HG03558 (cell line): ENCODE data around the gene LRRC3C.
"Not testable (repeated sequence)": the region's sequence is repeated elsewhere in the genome, so short reads cannot be mapped to it uniquely, and the experiment has no call there.

Source experiments
- ATAC-seq: cut with Tn5 transposase; IDR thresholded peaks from one replicate; pipeline ENCODE4 v1.9.1; 2021; ENCODE audit warnings: moderate number of reproducible peaks; ENCODE audit not compliant: unreplicated experiment; ENCODE audit errors: extremely low read depth

LRRC3C gene, protein sequence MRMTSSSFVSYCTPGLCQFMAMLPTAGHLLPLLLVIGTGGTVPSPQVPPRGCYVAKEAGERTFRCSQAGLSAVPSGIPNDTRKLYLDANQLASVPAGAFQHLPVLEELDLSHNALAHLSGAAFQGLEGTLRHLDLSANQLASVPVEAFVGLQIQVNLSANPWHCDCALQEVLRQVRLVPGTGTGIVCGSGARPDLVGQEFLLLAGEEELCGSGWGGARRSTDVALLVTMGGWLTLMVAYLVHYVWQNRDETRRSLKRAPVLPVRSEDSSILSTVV

DNA sequence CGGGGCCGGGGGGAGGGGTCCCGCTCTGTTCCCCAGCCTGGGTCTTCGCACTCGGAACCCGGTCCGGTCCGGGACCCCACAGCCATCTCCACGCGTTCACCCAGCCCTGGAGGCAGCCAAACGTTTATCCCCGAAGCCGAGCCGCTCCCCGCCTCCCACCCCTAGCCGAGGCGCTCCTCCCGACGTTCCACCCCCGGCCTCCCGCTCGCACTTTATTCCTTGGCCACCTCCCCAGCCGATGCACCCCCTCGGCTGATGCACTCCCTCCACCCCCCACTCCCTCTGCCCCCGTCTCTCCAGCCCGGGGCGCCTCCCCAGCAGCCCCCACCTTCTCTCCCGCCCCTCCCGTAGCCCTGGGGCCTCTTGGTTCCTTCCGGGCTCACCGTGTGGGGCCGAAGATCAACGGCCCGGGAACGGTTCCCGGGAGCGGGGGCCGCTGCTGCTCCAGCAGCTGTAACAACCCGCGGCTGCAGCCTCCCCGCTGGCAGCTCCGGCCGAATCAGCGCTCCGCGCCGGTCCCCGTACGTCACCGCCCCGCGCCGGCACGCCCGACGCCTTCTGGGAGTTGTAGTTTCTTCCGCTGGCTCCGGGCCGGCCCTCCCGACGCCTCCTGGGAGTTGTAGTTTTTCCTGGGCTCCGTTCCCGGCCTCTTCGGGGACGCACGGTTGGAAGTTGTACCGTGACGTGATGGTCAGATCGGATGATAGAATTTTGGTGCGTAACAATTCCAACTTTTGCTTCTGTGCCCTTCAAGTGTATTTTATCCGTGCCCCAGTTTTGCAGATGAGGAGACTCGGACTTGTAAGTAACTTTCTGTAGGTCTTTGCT, at the start of gene LRRC3C, which contains the start of gene ORMDL3:
Gene LRRC3C, plus strand, starts transcription at position 632 of the 828 bp plus-strand sequence. CDS start 13,792 bp downstream, outside the sequence.
Gene ORMDL3, minus strand, starts transcription at position 501 of the 828 bp plus-strand sequence. CDS start 3,398 bp downstream, outside the sequence.
- ATAC-seq: peak; percentile 58

DNA sequence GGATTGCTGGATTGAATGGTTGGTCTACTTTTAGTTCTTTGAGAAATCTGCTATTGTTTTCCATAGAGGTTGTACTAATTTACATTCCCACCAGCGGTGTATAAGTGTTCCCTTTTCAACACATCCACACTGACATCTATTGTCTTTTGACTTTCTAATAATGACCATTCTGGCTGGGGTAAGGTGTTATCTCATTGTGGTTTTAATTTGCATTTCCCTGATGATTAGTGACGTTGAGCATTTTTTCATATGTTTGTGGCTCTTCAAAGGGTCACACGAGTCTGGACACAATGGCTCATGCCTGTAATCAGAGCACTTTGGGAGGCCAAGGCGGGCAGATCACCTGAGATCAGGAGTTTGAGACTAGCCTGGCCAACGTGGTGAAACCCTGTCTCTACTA, 41.4 kb upstream of the LRRC3C start:
- ATAC-seq: not testable (repeated sequence)

DNA sequence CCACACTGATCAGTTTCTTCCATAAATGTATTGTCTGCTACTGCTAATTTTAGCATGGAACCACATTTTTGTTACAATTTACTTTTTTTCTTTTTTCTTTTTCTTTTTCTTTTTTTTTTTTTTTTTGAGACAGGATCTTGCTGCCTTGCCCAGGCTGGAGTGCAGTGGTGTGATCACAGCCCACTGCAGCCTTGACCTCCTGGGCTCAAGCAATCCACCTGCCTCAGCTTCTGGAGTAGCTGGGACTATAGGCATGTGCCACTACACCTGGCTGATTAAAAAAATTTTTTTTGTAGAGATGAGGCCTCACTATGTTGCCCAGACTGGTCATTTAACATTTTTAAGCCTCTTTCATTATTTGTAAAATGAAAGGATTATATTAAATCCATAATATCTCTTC, 40.5 kb upstream of the LRRC3C start:
- no peak for ATAC-seq

DNA sequence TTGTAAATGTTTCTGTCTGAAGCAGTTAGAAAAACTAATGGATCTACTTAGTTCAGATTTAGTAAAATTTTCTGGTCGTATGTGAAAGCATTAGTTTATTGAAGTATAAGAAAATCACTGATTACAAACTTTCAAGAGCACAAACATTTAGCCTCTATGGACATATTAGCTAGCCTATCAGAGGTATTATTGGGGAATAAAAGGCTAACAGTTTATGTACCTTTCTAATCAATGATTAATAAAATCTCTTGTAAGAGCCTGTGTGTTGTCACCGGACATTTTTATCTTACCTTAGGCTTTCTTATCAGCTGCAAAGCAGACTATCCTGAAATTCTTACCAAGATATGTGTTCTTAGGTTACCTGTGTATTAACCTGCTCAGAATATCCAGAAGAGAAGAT, 38.3 kb upstream of the LRRC3C start:
- no peak for ATAC-seq

DNA sequence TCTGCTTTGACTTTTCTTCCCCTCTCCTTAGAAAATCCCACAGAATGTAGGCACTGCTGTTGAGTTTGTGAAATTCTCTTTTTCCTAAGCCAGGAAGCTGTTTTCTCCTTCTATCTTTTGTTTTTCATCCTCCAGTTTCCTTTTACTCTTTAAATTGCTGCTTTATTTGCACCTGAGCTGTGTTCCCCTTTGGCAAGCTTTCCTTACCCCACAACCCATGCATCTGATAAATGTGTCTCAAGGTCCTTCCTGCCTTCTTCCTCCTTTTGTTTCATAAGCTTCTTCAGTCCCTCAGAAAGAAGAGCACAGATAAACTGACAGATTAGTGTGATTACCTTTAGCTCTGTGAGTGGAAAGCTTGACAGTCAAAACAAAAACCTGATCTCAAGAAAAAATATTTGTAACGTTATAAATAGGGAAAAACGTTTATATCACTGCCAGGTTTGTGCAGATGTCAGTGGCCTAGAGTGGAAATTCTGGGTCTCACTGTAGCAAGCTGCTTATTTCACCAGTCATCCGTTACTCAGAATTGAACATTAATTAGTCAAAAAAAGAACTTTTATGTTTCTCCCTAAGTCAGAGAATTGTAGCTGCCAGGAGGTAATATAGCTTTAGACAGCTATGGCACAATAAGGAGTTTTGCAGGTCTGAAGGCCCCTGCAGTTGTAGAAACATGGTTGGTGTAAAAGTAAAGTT, 32.7 kb upstream of the LRRC3C start:
- ATAC-seq: no peak

DNA sequence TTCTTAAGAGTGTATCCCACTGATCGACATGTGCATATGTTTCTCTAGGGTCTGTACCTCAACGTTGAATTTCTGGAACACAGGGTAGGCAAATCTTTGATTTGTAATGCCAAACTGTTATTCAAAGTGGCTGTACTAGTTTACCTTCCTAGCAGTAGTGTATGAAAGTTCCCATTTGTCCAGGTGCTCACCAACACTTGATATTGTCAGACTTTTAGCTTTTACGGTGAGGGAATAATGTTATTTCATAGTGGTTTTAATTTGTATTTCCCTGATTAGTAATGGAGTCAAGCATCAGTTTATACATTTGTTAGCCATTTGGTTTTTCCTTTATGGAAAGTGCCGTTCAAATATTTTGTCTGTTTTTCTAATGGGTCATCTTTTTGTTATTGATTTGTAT, 29.4 kb upstream of the LRRC3C start:
- ATAC-seq: no peak

DNA sequence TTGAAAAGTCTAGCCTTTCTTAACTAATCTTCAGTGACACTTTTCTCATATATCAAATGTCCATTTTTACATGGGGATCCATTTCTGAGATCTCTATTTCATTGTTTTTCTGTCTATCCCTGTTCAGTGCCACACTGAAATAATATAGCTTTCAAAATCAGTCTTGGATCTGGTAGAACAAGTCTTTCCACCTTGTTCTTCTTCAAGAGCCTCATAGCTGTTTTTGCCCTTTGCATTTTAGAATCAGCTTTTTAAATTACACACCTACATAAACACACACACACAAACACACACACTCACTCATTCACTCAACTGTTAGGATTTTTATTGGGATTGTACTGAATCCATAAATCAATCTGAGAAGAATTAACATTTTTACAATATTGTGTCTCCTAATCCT, 28.3 kb upstream of the LRRC3C start:
- no peak for ATAC-seq

DNA sequence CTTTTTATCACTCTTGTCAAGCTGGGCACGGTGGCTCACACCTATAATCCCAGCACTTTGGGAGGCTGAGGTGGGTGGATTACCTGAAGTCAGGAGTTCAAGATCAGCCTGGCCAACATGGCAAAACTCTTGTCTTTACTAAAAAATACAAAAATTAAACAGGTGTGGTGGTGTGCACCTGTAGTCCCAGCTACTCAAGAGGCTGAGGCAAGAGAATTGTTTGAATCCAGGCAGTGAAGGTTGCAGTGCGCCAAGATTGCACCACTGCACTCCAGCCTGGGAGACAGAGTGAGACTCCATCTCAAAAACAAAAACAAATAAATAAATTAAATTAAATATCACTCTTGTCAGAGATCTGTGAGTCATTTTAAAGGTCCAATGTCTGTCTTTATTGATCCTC, 25.5 kb upstream of the LRRC3C start:
- ATAC-seq: not testable (repeated sequence)

DNA sequence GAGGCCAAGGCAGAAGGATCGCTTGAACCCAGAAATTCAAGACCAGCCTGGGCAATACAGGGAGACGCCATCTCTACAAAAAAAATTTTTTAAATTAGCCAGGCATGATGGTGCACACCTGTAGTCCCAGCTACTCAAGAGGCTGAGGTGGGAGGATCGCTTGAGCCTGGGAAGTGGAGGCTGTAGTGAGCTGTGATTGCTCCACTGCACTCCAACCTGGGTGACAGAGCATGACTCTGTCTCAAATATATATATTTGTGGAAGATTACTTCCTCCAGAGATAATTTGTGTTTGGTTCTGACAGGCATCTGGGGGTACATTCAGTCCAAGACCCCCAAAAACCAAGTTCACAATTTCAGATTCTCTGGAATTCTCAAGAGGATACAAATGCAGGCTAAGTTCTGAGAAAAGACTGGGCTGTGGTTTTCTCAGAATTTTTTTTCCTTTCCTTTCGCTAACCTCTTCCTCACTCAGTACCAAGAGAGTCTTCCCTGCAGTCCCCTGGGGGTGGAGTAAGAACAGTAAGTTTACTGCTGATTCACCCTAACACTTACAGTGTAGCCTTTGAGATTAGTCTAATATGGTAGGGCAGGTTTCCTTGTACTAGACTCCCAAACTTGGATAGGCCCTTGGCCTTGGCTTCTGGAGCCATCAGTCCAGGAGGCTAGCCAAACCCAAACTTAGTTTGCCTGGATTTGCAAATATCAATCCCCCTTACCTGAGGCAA, 24.2 kb upstream of the LRRC3C start:
- ATAC-seq: no peak

DNA sequence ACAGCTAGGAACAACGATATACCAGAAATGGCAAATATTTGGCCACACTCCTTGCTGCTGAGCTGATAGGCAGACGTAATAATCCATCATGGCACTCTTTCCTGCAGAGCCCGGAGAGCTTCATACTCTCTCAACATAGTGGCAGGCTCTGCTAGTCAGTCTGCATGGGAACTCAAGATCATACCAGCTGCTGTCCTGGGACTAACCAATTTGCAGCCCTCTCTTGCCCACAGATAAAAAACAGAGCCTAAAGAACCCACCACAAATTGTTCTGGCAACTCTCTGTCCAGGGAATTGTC, 22.6 kb upstream of the LRRC3C start:
- no peak for ATAC-seq

DNA sequence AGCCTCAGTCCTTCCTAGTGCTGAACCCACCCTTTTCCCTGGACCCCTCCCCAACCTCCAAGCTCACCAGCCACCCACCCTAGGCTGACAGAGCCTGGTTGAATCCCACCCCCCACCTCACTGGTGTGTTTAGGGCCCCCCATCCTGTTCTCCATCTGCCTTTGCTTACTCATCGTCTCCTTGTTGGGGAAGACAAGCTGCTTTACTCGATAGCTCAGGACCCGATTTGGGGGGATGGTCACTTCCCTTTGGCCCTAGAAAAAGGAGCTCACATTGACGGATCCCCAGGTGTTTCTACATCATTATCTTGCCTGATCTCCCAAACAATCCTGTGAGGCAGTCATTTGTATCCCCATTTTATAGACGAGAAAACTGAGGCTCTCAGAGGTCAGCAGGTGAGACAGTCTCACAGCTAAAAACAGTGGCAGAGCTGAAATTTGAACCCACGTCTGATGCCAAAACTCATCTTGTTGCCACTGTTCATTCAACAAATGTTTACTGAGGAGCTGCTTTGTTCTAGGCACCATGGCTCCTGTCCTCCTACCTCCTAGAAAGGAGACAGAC, 18.7 kb upstream of the LRRC3C start:
- ATAC-seq: no peak

DNA sequence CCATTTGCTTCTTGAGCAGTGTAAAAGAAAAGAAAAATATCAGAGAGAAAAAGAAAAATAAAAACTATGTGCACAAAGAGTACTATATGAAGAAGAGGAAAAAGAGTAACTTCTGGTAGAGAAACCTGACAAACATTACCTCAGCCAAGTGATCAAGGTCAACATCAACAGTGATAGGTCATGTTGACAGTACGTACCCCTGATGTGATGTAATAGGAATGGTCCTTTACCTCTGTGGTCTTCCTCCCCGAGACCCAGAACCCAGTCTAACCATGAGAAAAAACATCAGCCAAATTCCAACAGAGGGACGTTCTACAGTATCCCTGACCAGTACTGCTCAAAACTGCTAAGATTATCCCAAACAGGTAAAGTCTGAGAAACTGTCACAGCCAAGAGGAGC, 13.5 kb upstream of the LRRC3C start:
- ATAC-seq: no peak

DNA sequence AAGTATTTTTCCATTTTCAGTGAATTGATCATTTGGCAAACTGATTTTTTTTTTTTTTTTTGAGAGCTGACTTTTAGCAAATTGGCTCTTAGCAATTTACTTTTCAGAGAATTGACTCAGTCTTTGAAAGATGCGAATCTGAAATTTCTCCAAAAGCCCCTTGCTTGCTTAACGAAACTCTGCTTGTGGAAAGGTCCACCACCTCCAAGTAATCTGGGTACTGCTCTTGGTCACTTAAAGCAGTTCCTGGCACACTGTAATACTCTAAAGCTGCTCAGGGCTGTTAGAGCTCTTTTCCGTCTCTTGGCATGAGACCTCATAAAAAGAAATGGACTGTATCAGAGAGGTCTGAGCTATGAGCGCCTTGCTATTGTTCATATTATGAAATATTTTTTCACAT, 12.0 kb upstream of the LRRC3C start:
- ATAC-seq: no peak

DNA sequence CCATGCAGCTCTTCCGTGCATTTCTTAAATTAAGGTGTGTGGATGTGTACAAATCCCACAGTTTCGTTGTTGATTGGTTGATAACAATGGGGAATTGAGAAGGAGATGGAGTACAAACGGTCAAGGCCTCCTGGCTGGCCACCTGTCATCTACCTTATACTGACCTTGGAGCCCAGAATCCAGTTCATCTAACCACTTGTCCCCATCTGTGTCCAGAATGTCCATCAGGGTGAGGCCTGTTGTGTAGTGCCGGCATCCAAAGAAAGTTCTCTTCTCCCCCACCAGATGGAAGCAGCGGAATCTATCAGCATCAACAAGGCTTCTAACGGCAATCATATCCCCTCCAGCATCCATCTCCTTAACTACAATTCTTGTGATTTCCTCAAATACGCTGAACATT, 10.6 kb upstream of the LRRC3C start:
- no peak for ATAC-seq

DNA sequence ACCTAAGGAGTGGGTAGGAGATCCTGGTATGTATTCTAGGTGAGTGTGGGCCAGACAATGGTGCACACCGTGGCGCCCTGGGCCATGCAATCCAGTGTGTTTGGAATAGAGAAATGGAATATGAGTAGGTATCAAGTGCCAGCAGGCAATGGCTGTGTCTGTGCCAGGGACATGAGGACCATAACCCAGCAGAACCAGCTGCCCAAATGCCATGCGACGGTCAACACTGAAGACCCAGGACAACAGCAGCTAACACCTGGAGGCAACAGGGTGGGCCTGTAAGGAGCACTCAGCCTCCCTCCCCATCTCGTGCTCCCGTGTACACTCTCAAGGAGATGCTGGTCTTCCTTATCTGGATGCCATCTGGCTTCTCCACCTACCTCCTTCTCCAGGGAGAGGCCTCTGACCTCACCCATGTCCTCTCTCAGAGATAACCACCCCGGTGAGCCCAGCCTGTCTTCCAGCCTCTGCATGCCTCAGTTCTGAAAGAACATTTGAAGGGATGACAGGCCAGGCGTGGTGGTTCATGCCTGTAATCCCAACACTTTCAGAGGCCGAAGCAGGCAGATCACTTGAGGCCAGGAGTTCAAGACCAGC, 8.3 kb upstream of the LRRC3C start:
- no peak for ATAC-seq

DNA sequence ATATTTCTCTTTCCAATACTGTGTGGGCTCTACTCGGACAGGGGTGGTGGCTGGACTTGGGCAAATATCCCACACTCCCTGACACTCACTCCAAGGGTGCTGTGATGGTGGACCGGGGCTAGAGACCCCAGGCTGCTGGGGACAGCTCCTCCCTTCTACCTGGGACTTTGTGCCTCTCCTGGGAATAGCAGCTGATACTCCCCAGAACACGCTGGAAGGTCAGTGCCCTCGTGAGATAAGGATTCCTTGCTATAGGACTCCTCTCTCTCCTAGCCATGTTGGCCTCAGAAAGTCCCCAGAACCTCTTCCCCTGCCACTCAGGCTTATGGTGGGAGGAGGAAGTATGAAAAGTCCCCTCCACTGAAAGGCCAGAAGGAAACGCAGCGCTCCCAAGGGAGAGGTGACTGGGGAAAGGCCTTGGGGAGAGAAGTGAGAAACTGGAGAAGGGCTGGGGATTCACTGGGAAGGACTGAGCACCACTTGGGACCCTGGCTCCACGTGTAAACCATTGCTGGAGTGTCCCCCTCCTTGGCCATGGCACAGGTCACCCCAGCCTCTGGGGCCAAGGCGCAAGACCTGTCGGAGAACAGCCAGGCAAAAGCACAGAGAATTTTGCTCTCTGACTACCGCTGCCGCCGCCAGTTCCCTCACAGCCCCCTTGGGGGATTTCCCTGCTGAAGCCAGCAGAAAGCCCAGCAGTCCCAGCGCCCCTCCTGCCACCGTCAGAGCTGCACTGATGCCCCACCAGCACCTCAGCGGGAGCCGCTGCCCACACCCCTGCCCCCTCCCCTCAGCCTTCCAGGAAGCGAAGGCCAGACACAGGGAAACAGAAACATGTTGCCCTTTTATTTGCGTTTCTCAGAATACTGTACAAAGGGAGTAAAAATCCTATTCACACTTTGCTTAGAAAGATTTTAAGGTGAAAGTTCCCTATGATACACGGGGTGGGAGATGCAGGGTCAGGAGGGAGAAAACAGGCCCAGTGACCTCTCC, 7.0 kb upstream of the LRRC3C start:
- no peak for ATAC-seq

DNA sequence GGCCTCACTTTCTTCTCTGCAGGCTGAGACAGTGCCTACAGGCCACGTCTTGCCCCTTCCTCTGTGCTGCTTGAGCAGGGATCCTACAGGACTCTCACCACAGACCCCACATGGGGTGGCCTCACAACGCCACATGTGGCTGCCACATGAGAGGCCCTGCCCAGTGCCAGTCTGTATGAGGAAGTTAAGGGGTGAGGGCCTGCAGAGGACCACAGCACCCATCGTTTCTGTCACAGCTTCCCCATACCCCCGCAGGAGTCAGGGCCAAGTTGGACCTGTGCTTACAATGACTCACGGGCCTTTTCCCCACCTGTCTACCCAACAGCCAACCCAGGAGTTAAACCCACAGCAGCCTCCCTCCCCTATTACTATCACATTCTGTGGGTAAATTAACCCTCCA, 6.2 kb upstream of the LRRC3C start:
- no peak for ATAC-seq

DNA sequence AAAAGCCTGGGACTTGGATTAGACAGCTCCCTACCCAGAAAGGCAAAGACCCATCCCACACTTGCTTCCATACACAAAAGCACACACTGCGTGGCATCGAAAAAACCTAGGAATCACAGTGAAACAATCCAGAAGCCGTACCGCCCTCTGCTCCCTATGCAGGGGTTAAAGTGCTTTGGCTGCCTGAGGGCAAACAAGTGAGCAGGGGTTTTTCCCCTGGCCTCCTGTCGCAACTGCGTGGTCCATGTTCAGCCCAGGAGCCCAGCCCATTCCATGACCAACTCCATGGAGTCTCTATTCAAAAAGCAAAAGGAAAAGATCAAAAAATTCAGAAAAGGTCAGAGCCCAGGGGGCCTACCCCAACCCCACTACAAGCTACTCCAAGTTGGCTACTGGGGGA, 5.5 kb upstream of the LRRC3C start:
- no peak for ATAC-seq

DNA sequence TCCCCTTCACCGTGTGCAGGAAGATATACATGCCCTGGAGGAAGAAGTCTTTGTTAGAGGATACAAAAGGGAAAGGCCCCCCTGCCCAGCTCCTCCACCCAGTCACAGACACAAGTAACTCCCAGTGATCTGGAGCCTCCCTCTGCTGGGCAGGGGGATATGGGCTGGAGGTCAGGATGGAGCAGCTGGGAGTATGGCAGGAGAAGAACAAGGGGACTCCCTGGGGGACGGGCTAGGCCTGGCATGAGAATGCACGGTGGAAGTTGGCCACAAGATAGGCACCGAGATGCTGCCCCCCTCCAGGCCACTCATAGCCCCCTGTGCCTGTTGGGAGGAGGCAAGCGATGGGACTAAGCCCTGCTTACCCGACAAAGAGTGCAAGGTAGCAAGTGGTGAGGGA, 4.3 kb upstream of the LRRC3C start:
- ATAC-seq: no peak
